Measurements from ENCODE around the gene GDF7.

The GDF7 gene

DNA sequence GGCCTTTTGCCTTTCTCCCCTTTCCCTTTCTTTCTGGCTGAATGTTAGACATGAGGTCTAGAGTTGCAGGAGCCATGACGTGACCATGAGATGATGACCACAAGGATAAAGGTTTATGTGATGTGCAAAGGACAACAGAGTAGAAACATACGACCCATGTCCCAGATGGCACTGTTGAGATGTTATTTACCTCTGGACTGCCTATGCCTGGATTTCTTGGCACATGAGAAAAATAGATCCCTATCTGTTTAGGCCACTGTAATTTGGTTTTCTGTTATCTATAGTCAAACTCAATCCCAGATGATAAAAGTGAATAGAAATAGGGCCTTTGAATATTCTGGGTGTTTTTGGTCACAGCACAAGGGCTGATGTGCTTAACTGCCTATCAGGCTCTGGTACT is 58.8 kb downstream of the GDF7 start:
- peaks cover 7% of the 10 kb centered on the region for H3K4me1 ChIP-seq (ENCODE audit: control insufficient read depth, insufficient read depth, low read depth, low read length)
- H2BK5ac ChIP-seq (ENCODE audit: low read depth, low read length, poor library complexity, severe bottlenecking) = no peak overlapping the region
- H3K23ac ChIP-seq (ENCODE audit: low read length in 2 of 2) = no peak overlapping the region
- H2AFZ ChIP-seq (ENCODE audit: low read depth, low read length) = no peak overlapping the region
- no peak overlapping the region for H4K8ac ChIP-seq (ENCODE audit: low read length)
- H2BK15ac ChIP-seq (ENCODE audit: low read depth, poor library complexity, severe bottlenecking) = no peak overlapping the region
- no peak overlapping the region for H3K4me3 ChIP-seq (ENCODE audit: insufficient read depth in 1 of 2, low read depth in 1 of 2, low read length in 2 of 2)
- no peak overlapping the region for H3K9ac ChIP-seq (ENCODE audit: low read length)
- DNase-seq = no peak
- peaks cover 0 to 7% of the 10 kb centered on the region in 2 experiments for H3K36me3 ChIP-seq (ENCODE audit: control insufficient read depth in 1 of 2, insufficient read depth in 2 of 2, low read depth in 1 of 2, low read length in 2 of 2)
- WGBS = 94% methylated on average over 2 of the region's 2 CpGs
- H2AK5ac ChIP-seq (ENCODE audit: low read length, severe bottlenecking) = peak overlapping the region; percentile 80
- no peak overlapping the region for H2BK120ac ChIP-seq (ENCODE audit: low read depth, low read length)
- H3K4me2 ChIP-seq (ENCODE audit: low read length, poor library complexity, severe bottlenecking) = no peak overlapping the region
- no peak overlapping the region for H4K91ac ChIP-seq (ENCODE audit: low read length)
- H3K18ac ChIP-seq (ENCODE audit: low read depth in 1 of 2, low read length in 2 of 2) = no peak overlapping the region
- no peak overlapping the region for H2BK12ac ChIP-seq (ENCODE audit: low read length in 2 of 2)
- no peak overlapping the region for H3K4ac ChIP-seq (ENCODE audit: low read depth in 1 of 2, low read length in 2 of 2)
- H3K14ac ChIP-seq (ENCODE audit: low read length in 2 of 2) = no peak overlapping the region
- no peaks in the 10 kb centered on the region for H3K9me3 ChIP-seq (ENCODE audit: control insufficient read depth, low read length)
- no peak overlapping the region for H3K27ac ChIP-seq (ENCODE audit: low read length, poor library complexity, severe bottlenecking)
- peaks cover 8% of the 10 kb centered on the region for H3K79me1 ChIP-seq (replicated peaks; ENCODE audit: low read length, poor library complexity, severe bottlenecking)
- H3K27me3 ChIP-seq (ENCODE audit: control insufficient read depth in 1 of 2, insufficient read depth in 1 of 2, low read length in 2 of 2) = no peaks in the 10 kb centered on the region

DNA sequence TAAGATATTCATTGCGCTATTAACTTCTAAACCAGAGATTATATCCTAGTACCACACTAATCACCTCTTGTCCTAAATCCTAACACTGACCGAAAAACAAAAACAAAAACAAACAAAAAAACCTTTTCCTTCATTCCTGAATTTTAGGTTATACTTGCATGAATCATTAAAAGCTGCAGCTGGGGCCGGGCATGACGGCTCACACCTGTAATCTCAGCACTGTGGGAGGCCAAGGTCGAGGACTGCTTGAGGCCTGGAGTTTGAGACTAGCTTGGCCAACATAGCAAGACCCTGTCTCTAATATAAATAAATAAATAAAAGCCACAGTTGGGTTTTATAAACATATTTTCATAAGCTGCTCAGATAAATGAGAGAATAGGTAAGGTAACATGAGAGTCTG is 60.0 kb downstream of the GDF7 start:
- Histone ChIP-seq H2BK12ac (ENCODE audit: low read length in 2 of 2) (no peak overlapping the region), H3K9me3 (ENCODE audit: control insufficient read depth, low read length) (no peaks in the 10 kb centered on the region), H3K27ac (ENCODE audit: low read length, poor library complexity, severe bottlenecking) (peak overlapping the region; percentile 4), H2BK15ac (ENCODE audit: low read depth, poor library complexity, severe bottlenecking) (no peak overlapping the region), H4K91ac (ENCODE audit: low read length) (no peak overlapping the region), H3K9ac (ENCODE audit: low read length) (no peak overlapping the region), H2AFZ (ENCODE audit: low read depth, low read length) (no peak overlapping the region), H3K14ac (ENCODE audit: low read length in 2 of 2) (no peak overlapping the region), H2BK5ac (ENCODE audit: low read depth, low read length, poor library complexity, severe bottlenecking) (no peak overlapping the region), H3K27me3 (ENCODE audit: control insufficient read depth in 1 of 2, insufficient read depth in 1 of 2, low read length in 2 of 2) (no peaks in the 10 kb centered on the region), H3K4me2 (ENCODE audit: low read length, poor library complexity, severe bottlenecking) (no peak overlapping the region), H3K4ac (ENCODE audit: low read depth in 1 of 2, low read length in 2 of 2) (no peak overlapping the region), H3K36me3 (ENCODE audit: control insufficient read depth in 1 of 2, insufficient read depth in 2 of 2, low read depth in 1 of 2, low read length in 2 of 2) (peaks cover 0 to 7% of the 10 kb centered on the region in 2 experiments), H3K79me1 (replicated peaks; ENCODE audit: low read length, poor library complexity, severe bottlenecking) (peaks cover 6% of the 10 kb centered on the region), H3K4me3 (ENCODE audit: insufficient read depth in 1 of 2, low read depth in 1 of 2, low read length in 2 of 2) (no peak overlapping the region), H2AK5ac (ENCODE audit: low read length, severe bottlenecking) (peak overlapping the region; percentile 14), H3K4me1 (ENCODE audit: control insufficient read depth, insufficient read depth, low read depth, low read length) (peaks cover 7% of the 10 kb centered on the region), H3K23ac (ENCODE audit: low read length in 2 of 2) (no peak overlapping the region), H2BK120ac (ENCODE audit: low read depth, low read length) (no peak overlapping the region), H3K18ac (ENCODE audit: low read depth in 1 of 2, low read length in 2 of 2) (no peak overlapping the region), H4K8ac (ENCODE audit: low read length) (no peak overlapping the region)
- no peak for DNase-seq
- WGBS = 80% methylated on average over 4 of the region's 5 CpGs

- H3K23ac ChIP-seq (ENCODE audit: low read length in 2 of 2) = no peak overlapping the region
- H3K79me1 ChIP-seq (replicated peaks; ENCODE audit: low read length, poor library complexity, severe bottlenecking) = peaks cover 6% of the 10 kb centered on the region
- H3K27ac ChIP-seq (ENCODE audit: low read length, poor library complexity, severe bottlenecking) = peak overlapping the region; percentile 92
- no peaks in the 10 kb centered on the region for H3K27me3 ChIP-seq (ENCODE audit: control insufficient read depth in 1 of 2, insufficient read depth in 1 of 2, low read length in 2 of 2)
- peaks cover 0 to 7% of the 10 kb centered on the region in 2 experiments for H3K36me3 ChIP-seq (ENCODE audit: control insufficient read depth in 1 of 2, insufficient read depth in 2 of 2, low read depth in 1 of 2, low read length in 2 of 2)
- H3K4me3 ChIP-seq (ENCODE audit: insufficient read depth in 1 of 2, low read depth in 1 of 2, low read length in 2 of 2) = no peak overlapping the region
- H3K9ac ChIP-seq (ENCODE audit: low read length) = no peak overlapping the region
- H3K4me1 ChIP-seq (ENCODE audit: control insufficient read depth, insufficient read depth, low read depth, low read length) = peaks cover 7% of the 10 kb centered on the region
- peak; percentile 61 for DNase-seq
- no peak overlapping the region for H2BK15ac ChIP-seq (ENCODE audit: low read depth, poor library complexity, severe bottlenecking)
- H3K4ac ChIP-seq (ENCODE audit: low read depth in 1 of 2, low read length in 2 of 2) = no peak overlapping the region
- no peaks in the 10 kb centered on the region for H3K9me3 ChIP-seq (ENCODE audit: control insufficient read depth, low read length)
- H3K4me2 ChIP-seq (ENCODE audit: low read length, poor library complexity, severe bottlenecking) = no peak overlapping the region
- peak overlapping the region; percentile 87 for H2BK5ac ChIP-seq (ENCODE audit: low read depth, low read length, poor library complexity, severe bottlenecking)
- no peak overlapping the region for H4K8ac ChIP-seq (ENCODE audit: low read length)
- H4K91ac ChIP-seq (ENCODE audit: low read length) = no peak overlapping the region
- no peak overlapping the region for H3K14ac ChIP-seq (ENCODE audit: low read length in 2 of 2)
- H3K18ac ChIP-seq (ENCODE audit: low read depth in 1 of 2, low read length in 2 of 2) = peak overlapping the region in 1 of 2 experiments; percentile 82
- H2AFZ ChIP-seq (ENCODE audit: low read depth, low read length) = no peak overlapping the region
- WGBS = 37% methylated on average over 3 of the region's 4 CpGs
- H2BK12ac ChIP-seq (ENCODE audit: low read length in 2 of 2) = no peak overlapping the region
- no peak overlapping the region for H2BK120ac ChIP-seq (ENCODE audit: low read depth, low read length)
- peak overlapping the region; percentile 98 for H2AK5ac ChIP-seq (ENCODE audit: low read length, severe bottlenecking)
Measured at GRCh38 chr2:20728114-20728758, 61.3 kb downstream of the GDF7 start.

All from mesenchymal stem cell (in vitro differentiated cells and primary cell).